ENCODE results near the gene RAB9A.

GRCh38 chrX:13646154-13646549 lies 42.8 kb upstream of the RAB9A start:
- TF ChIP-seq POLR2AphosphoS5 (IDR thresholded peaks at IDR 0.05; ENCODE audit: control insufficient read depth, insufficient read depth, low read depth, low read length) (no peak), NCOA6 (IDR thresholded peaks at IDR 0.05) (no peak), SPI1 (IDR thresholded peaks at IDR 0.05; ENCODE audit: borderline replicate concordance, low read depth, low read length) (no peak), ZKSCAN8 (CRISPR knock-in tag; IDR thresholded peaks at IDR 0.05) (no peak), SP2 (IDR thresholded peaks at IDR 0.05; ENCODE audit: extremely low read depth, low read depth, low read length, poor library complexity, severe bottlenecking) (no peak), ZNF431 (CRISPR knock-in tag; IDR thresholded peaks at IDR 0.05) (no peak), GABPA (tag; conservative IDR thresholded peaks at IDR 0.05; ENCODE audit: low read depth) (no peak), SMARCC2 (IDR thresholded peaks at IDR 0.05; ENCODE audit: low read depth) (no peak), POLR2A (conservative IDR thresholded peaks at IDR 0.05) (no peak), ATF3 (IDR thresholded peaks at IDR 0.05) (0 out of 2 replicates have a peak, but pooled peaks have one; percentile 14), ATF3 (CRISPR knock-in tag; conservative IDR thresholded peaks at IDR 0.05) (no peak), CTCF (IDR thresholded peaks at IDR 0.05 in 2 of 3, conservative IDR thresholded peaks at IDR 0.05 in 1 of 3; ENCODE audit: insufficient read depth in 2 of 3, low read depth in 1 of 3, low read length in 3 of 3) (peak; percentile 74 to 77 (median 75)), JUND (IDR thresholded peaks at IDR 0.05; ENCODE audit: borderline replicate concordance, low read depth, low read length) (no peak), JUND (tag; IDR thresholded peaks at IDR 0.05; ENCODE audit: borderline replicate concordance, low read depth, low read length) (no peak; the same call in 2 of the 3 replicates), ZNF263 (CRISPR knock-in tag; IDR thresholded peaks at IDR 0.05; ENCODE audit: borderline replicate concordance) (no peak), IRF2 (CRISPR knock-in tag; IDR thresholded peaks at IDR 0.05) (no peak)
